ENCODE measurements around the gene AVEN.

GRCh38 chr15:33971811-33972210 is 67.2 kb downstream of the AVEN start:
- TF ChIP-seq MYC (IDR thresholded peaks at IDR 0.05; ENCODE audit: low read depth, low read length) (no peak), EZH2 (IDR thresholded peaks at IDR 0.05; ENCODE audit: borderline replicate concordance, low read depth, low read length, severe bottlenecking) (no peak), CTCF (IDR thresholded peaks at IDR 0.05; ENCODE audit: extremely low read depth in 1 of 2, insufficient read depth in 1 of 2, low read depth in 1 of 2, low read length in 2 of 2) (no peak)

Measured in endothelial cell of umbilical vein (primary cell).